ELR (cell line): ENCODE results near the gene TIAM1.

ENCODE experiments used
- DNase-seq: peaks from one replicate; pipeline ENCODE4 v3.0.0-alpha.2; 2015; ENCODE audit warnings: low read depth

Gene TIAM1

DNA sequence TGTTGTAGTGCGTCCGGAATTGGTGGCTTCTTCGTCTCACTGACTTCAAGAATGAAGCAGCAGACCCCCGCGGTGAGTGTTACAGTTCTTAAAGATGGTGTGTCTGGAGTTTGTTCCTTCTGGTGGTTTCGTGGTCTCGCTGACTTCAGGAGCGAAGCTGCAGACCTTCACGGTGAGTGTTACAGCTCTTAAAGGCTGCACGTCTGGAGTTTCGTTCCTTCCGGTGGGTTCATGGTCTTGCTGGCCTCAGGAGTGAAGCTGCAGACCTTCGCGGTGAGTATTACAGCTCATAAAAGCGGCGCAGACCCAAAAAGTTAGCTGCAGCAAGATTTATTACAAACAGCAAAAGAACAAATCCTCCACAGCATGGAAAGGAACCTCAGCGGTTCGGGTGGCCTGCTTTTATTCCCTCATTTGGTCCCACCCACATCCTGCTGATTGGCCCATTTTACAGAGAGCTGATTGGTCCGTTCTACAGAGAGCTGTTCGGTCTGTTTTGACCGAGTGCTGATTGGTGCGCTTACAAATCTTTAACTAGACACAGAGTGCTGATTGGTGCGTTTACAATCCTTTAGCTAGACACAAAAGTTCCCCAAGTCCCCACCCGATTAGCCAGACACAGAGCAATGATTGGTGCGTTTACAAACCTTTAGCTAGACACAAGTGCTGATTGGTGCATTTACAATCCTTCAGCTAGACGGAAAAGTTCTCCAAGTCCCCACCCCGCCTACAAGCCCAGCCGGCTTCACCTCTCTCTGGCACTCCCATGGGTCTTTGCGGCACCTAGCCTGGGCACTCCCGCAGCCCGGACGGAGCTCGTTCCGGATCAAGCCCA, 256.2 kb downstream of the TIAM1 start:
- no peak for DNase-seq

DNA sequence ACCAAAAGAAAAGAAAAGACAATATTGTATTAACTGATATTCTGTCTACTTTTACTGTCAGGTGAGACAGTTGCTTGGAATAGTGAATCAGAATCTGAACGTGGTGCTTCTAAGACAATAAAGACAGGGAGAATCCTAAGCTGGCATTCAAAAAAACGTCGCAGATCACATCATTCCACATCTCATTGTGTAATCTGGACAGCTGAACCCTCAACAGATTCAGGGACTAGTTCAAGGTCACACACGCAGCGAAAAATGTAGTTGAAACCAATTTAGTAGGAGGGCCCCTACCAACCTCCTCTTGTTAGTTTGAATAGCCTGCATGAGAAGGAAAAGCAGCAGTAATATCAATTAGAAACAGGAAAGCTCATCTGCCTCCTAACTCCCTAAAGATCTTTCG, 259.4 kb downstream of the TIAM1 start:
- no peak for DNase-seq

DNA sequence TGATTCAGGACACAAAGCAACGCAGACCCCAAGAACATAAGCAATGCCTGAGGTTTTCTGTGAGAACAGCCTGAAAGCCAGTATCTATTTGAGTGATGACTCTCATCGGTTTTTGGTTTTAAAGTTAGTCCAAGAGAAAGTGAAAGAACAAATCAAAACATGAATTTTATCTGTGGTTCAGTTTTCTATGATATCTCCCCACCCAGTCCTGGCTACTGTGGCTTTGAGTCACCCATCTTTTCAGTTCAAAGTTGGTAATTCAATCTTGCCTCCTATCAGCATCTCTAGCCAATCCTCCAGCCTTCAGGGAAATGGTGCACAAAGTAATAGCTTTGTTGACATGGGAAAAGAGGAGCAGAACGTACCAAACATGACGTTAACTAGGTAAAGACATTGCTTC, 265.3 kb downstream of the TIAM1 start:
- no peak for DNase-seq

DNA sequence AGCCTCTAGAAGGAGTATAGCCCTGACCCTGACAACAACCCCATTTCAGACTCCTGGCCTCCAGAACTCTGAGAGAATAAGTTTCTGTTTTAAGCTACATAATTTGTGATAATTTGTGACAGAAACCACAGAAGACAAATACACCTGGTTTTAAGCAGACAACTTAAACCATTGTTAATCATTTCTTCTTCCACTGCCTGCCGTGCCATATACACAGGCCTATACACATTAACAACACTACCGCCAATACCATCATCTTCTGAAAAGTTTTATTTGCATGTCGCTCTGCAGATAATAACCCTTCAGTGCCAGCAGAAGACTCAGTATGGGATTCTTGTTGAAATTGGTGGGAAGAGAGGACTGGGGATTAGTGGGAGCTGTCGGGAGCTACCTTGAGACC, 265.8 kb downstream of the TIAM1 start:
- no peak for DNase-seq

DNA sequence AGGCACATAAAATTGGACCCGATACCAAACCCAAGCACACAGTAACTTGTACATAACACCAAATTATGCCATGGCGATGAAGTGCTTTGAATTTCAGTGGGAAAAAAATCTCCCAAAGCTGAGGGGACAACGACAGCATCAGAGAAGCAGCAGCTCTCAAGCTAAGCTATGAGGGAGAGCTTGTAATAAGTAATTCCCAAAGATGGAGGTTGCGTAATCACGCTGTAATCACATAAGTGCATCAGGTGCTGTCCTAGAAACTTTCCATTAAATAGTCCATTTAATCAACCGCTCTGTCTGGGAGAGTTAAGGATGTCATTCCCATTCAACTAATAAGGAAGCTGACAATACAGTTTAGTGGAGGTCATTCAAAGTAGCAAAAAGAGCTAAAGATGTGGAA, 268.2 kb downstream of the TIAM1 start:
- DNase-seq, result no peak

DNA sequence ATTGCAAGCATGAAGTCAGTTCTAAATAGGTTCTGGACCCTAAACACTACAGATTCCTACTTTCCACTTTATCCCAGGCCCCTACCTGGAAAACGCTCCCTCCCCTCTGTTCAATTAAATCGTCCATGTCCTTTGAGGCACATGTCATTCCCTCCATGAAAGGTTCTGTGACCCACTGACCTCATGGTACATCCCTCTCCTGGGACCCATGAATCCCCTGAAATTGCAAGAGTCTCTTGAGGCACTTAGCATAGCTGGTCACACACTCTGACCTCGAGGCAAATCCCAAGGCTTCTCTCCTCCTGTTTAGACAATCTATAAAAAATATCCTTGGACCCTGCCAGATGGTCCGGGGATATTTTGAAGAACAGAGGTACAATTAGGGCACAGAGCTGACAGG, 271.5 kb downstream of the TIAM1 start:
- DNase-seq, result no peak
